Kidney tubule cell (primary cell): ENCODE measurements around the gene CENPP.

Experiments used
- DNase-seq: peaks from one replicate; pipeline ENCODE4 v3.0.0-alpha.2; 2018; ENCODE audit warnings: low spot score

CENPP gene

GRCh38 chr9:92313624-92314012 is 12.1 kb upstream of the CENPP start:
- DNase-seq = no peak

- no peak for DNase-seq
Measured at GRCh38 chr9:92315456-92315855, 10.3 kb upstream of the CENPP start.

GRCh38 chr9:92324431-92324830 is 1.3 kb upstream of the CENPP start:
- DNase-seq = no peak

GRCh38 chr9:92324889-92325268 is 874 bp upstream of the CENPP start:
- DNase-seq = no peak

- no peak for DNase-seq
Measured at GRCh38 chr9:92325991-92326500, 293 bp downstream of the CENPP start.

GRCh38 chr9:92327283-92327850 is 1.6 kb downstream of the CENPP start:
- no peak for DNase-seq

GRCh38 chr9:92328225-92328624 is 2.5 kb downstream of the CENPP start:
- peak; percentile 22 for DNase-seq

GRCh38 chr9:92332577-92333281 is 7.0 kb downstream of the CENPP start:
- DNase-seq = no peak

GRCh38 chr9:92333282-92333634 is 7.5 kb downstream of the CENPP start:
- no peak for DNase-seq

GRCh38 chr9:92341578-92341977 is 15.8 kb downstream of the CENPP start:
- DNase-seq = no peak

GRCh38 chr9:92342825-92343488 is 17.2 kb downstream of the CENPP start:
- DNase-seq = no peak

GRCh38 chr9:92345582-92345981 is 19.8 kb downstream of the CENPP start:
- DNase-seq = no peak

GRCh38 chr9:92349771-92350739 is 24.3 kb downstream of the CENPP start:
- no peak for DNase-seq

- DNase-seq = no peak
Measured at GRCh38 chr9:92350740-92351133, 25.0 kb downstream of the CENPP start.

GRCh38 chr9:92353051-92353450 is 27.3 kb downstream of the CENPP start:
- no peak for DNase-seq

GRCh38 chr9:92359394-92359995 is 33.7 kb downstream of the CENPP start:
- DNase-seq = no peak

- no peak for DNase-seq
Measured at GRCh38 chr9:92360083-92360482, 34.3 kb downstream of the CENPP start.

GRCh38 chr9:92369075-92369474 is 43.3 kb downstream of the CENPP start:
- no peak for DNase-seq

GRCh38 chr9:92373167-92373566 is 47.4 kb downstream of the CENPP start:
- no peak for DNase-seq

- no peak for DNase-seq
Measured at GRCh38 chr9:92377876-92378275, 52.1 kb downstream of the CENPP start.

- DNase-seq = peak; percentile 48
Measured at GRCh38 chr9:92378865-92379560, 53.3 kb downstream of the CENPP start.
